Astrocyte (in vitro differentiated cells and primary cell): Measurements from ENCODE around the gene PI4KA. TPM values are rescaled to one million over a fixed set of nuclear protein-coding genes. Genes with fewer than 3 reads are reported as not detected.
"Not testable (repeated sequence)": the region's sequence is repeated elsewhere in the genome, so short reads cannot be mapped to it uniquely, and the experiment has no call there.

Source experiments
- DNase-seq: peaks from one replicate; pipeline ENCODE4 v3.0.0-alpha.2; 2010; ENCODE audit warnings: low read depth
- FAIRE-seq: peaks from 2 replicates; lab custom pipeline; 2011; peaks lifted over from hg19 to GRCh38; lab: Jason Lieb, UNC
- H2AFZ ChIP-seq: 2 replicates; pipeline ENCODE4 v1.6.0; 2012; ENCODE audit warnings: low read depth, low read length, inconsistent platforms
- H3K27ac ChIP-seq: 2 replicates; pipeline ENCODE4 v1.5.1; 2011; ENCODE audit warnings: low read depth, low read length, inconsistent platforms
- H3K27me3 ChIP-seq: 2 replicates; pipeline ENCODE4 v1.6.0; 2011; ENCODE audit warnings: low read length, inconsistent platforms; ENCODE audit not compliant: insufficient read depth
- H3K36me3 ChIP-seq: 2 replicates; pipeline ENCODE4 v1.5.1; 2011; ENCODE audit warnings: low read length, inconsistent platforms; ENCODE audit not compliant: insufficient read depth
- H3K4me1 ChIP-seq: 2 replicates; pipeline ENCODE4 v1.5.1; 2011; ENCODE audit warnings: low read length, inconsistent platforms; ENCODE audit not compliant: insufficient read depth
- H3K4me2 ChIP-seq: 2 replicates; pipeline ENCODE4 v1.6.0; 2012; ENCODE audit warnings: low read length, inconsistent platforms
- H3K4me3 ChIP-seq: 2 replicates; pipeline ENCODE4 v1.5.1; 2011; ENCODE audit warnings: low read depth, mild to moderate bottlenecking, low read length, inconsistent platforms; ENCODE audit not compliant: insufficient read depth
- H3K79me2 ChIP-seq: 2 replicates; pipeline ENCODE4 v1.6.0; 2012; ENCODE audit warnings: mild to moderate bottlenecking, low read length, inconsistent platforms; ENCODE audit not compliant: insufficient read depth
- H3K9ac ChIP-seq: 2 replicates; pipeline ENCODE4 v1.6.0; 2012; ENCODE audit warnings: mild to moderate bottlenecking, low read length, inconsistent platforms
- H3K9me3 ChIP-seq: 2 replicates; pipeline ENCODE4 v1.5.1; 2012; ENCODE audit warnings: low read depth, mild to moderate bottlenecking, low read length, inconsistent platforms; ENCODE audit not compliant: insufficient read depth
- H4K20me1 ChIP-seq: 2 replicates; pipeline ENCODE4 v1.6.0; 2012; ENCODE audit warnings: low read length, inconsistent platforms; ENCODE audit not compliant: insufficient read depth
- H3K27ac Mint-ChIP-seq: one replicate; pipeline ENCODE4 v1.8.0; 2021; ENCODE audit warnings: mild to moderate bottlenecking, mixed read lengths; ENCODE audit not compliant: unreplicated experiment
- H3K27me3 Mint-ChIP-seq: one replicate; pipeline ENCODE4 v1.8.0; 2021; ENCODE audit warnings: low read depth, mixed read lengths; ENCODE audit not compliant: unreplicated experiment
- H3K36me3 Mint-ChIP-seq: one replicate; pipeline ENCODE4 v1.8.0; 2021; ENCODE audit warnings: low read depth, mixed read lengths; ENCODE audit not compliant: unreplicated experiment
- H3K4me1 Mint-ChIP-seq: one replicate; pipeline ENCODE4 v1.8.0; 2021; ENCODE audit warnings: low read depth, mixed read lengths; ENCODE audit not compliant: unreplicated experiment
- H3K4me3 Mint-ChIP-seq: one replicate; pipeline ENCODE4 v1.8.0; 2021; ENCODE audit warnings: mild to moderate bottlenecking, moderate library complexity, mixed read lengths; ENCODE audit not compliant: unreplicated experiment
- H3K9me3 Mint-ChIP-seq: one replicate; pipeline ENCODE4 v1.8.0; 2021; ENCODE audit warnings: mild to moderate bottlenecking, mixed read lengths; ENCODE audit not compliant: unreplicated experiment
- CTCF ChIP-seq: IDR thresholded peaks from 2 replicates; pipeline ENCODE4 v1.5.1; 2011; ENCODE audit warnings: low read depth, mild to moderate bottlenecking, inconsistent platforms, low read length, moderate library complexity; ENCODE audit not compliant: insufficient read depth
- total RNA-seq: library from RNA; stranded (reverse); gene quantifications from 2 replicates; pipeline ENCODE4 v1.2.1, GENCODE V29; 2021

PI4KA gene
- total RNA-seq, 1 donor from 2014 or later, result 35.9 TPM

DNA sequence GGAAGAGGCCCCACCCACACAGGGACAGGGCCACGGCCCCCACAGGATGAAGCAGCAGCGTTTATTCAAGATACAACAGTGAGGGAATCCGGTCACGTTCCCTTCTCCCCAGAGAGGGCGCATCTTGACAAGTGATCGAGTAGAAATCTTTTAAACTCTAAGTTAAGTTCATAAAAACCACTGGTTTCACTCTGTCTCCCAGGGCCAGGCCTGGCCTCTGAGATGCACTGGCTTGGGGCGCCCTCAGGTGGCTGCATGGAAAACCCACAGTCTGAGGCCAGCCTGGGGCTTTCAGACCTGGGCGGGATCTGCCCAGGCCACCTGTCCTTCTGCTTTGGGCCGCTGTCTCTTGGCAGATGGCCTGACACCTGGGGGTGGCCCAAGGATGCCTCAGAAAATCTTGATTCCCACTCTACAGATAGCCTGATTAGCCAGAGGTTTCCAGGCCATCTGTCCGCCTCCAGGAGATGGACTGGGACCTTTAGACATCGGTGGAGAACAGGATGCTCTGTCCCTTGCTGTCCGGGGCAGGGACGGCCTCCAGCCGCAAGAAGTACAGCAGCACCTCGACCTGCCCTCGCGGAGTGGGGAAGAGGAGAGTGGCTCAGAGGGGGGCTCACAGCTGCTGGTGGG lies 161.0 kb downstream of the PI4KA start:
- not testable (repeated sequence) for H3K27me3 Mint-ChIP-seq, H3K4me3 Mint-ChIP-seq, FAIRE-seq, H3K9ac ChIP-seq, H3K4me3 ChIP-seq, H3K4me1 ChIP-seq, H3K36me3 Mint-ChIP-seq, H4K20me1 ChIP-seq, H3K9me3 Mint-ChIP-seq, H3K4me1 Mint-ChIP-seq, H3K27ac Mint-ChIP-seq, H3K79me2 ChIP-seq, H3K27ac ChIP-seq, H3K27me3 ChIP-seq, H3K36me3 ChIP-seq, H3K9me3 ChIP-seq
- Histone ChIP-seq H3K4me2 (peak overlapping the region; percentile 65), H2AFZ (peak overlapping the region; percentile 10)
- TF ChIP-seq CTCF, result peak; percentile 39
- DNase-seq, result peak; percentile 57

- H3K36me3 ChIP-seq, H3K4me1 ChIP-seq, H3K9me3 ChIP-seq, DNase-seq, FAIRE-seq, H3K9me3 Mint-ChIP-seq, H2AFZ ChIP-seq, H3K79me2 ChIP-seq, H3K4me3 Mint-ChIP-seq, H3K36me3 Mint-ChIP-seq, H3K4me1 Mint-ChIP-seq, H3K4me2 ChIP-seq, H3K9ac ChIP-seq, H3K27ac ChIP-seq, H3K27ac Mint-ChIP-seq, H4K20me1 ChIP-seq, H3K27me3 ChIP-seq, H3K4me3 ChIP-seq: not testable (repeated sequence)
- H3K27me3 Mint-ChIP-seq, result peaks cover 10% of the 10 kb centered on the region
Measured at GRCh38 chr22:20696056-20696455, 162.6 kb downstream of the PI4KA start.

DNA sequence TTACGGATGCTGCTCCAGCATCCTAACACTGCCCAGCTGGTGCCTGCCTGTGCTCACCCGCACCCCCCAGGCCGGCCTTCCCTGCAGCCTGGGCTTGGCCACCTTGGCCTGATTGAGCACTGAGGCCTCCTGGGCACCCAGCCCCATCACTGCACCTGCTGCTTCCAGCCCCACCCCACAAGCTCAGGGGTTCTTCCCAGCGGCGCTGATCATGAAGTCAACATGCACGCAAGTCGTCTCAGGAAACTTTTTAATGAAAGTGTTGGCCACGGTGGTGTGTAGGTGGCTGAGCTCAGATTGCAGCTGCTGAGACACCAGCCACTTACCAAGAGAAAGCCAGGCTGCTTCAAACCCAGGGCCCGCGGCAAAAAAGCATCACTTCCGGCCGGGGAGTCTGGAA lies 163.4 kb downstream of the PI4KA start:
- not testable (repeated sequence) for H3K4me1 ChIP-seq, H3K9me3 ChIP-seq, H3K4me3 ChIP-seq, H3K27me3 ChIP-seq, H3K9ac ChIP-seq, H3K9me3 Mint-ChIP-seq, FAIRE-seq, H3K36me3 Mint-ChIP-seq, H3K36me3 ChIP-seq, H3K4me3 Mint-ChIP-seq, DNase-seq, H4K20me1 ChIP-seq, H3K27ac Mint-ChIP-seq, H3K27ac ChIP-seq, H3K4me1 Mint-ChIP-seq, H3K79me2 ChIP-seq, H2AFZ ChIP-seq, H3K4me2 ChIP-seq
- H3K27me3 Mint-ChIP-seq, result peaks cover 12% of the 10 kb centered on the region

DNA sequence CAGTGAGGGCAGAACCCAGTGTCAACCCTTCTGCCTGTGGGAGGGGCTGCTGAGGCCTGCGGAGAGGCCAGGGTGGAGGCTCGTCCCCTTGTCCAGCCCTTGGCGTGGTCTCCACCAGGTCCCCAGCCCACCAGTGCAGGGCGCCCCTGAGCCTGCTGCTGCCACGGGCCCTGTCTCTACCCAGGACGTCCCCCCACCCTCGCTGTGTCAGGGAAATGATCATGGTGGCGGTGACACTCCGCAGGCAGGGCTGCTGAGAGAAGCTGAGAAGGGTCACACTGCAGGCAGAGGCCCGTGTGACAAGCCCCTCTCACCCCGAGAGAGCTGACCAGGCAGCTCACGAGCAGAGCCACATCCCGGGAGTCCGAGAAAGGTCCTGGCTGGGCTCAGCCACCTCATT lies 164.4 kb downstream of the PI4KA start:
- not testable (repeated sequence) for FAIRE-seq, H3K4me2 ChIP-seq, H3K36me3 ChIP-seq, H3K9me3 Mint-ChIP-seq, H4K20me1 ChIP-seq, H2AFZ ChIP-seq, H3K79me2 ChIP-seq, DNase-seq, H3K9ac ChIP-seq, H3K4me1 Mint-ChIP-seq, H3K36me3 Mint-ChIP-seq, H3K9me3 ChIP-seq, H3K27ac ChIP-seq, H3K4me1 ChIP-seq, H3K27ac Mint-ChIP-seq, H3K4me3 ChIP-seq, H3K27me3 ChIP-seq, H3K4me3 Mint-ChIP-seq
- H3K27me3 Mint-ChIP-seq, result peaks cover 10% of the 10 kb centered on the region

GRCh38 chr22:20692926-20693325 lies 165.7 kb downstream of the PI4KA start:
- not testable (repeated sequence) for H2AFZ ChIP-seq, H3K9me3 Mint-ChIP-seq, H3K9me3 ChIP-seq, FAIRE-seq, H3K4me1 ChIP-seq, H3K27me3 Mint-ChIP-seq, H3K36me3 Mint-ChIP-seq, H3K4me1 Mint-ChIP-seq, H3K27me3 ChIP-seq, H3K4me2 ChIP-seq, H4K20me1 ChIP-seq, H3K27ac Mint-ChIP-seq, DNase-seq, H3K27ac ChIP-seq, H3K9ac ChIP-seq, H3K36me3 ChIP-seq, H3K4me3 Mint-ChIP-seq, H3K79me2 ChIP-seq, H3K4me3 ChIP-seq
